Cerebellar cortex (tissue), 1 donor: ENCODE data around the gene INTS4.
A peak's percentile ranks its signal among the peaks of the same experiment; 100 is the strongest.
"Not testable (repeated sequence)": the region's sequence is repeated elsewhere in the genome, so short reads cannot be mapped to it uniquely, and the experiment has no call there.

Experiments used
- DNase-seq: peaks from one replicate; pipeline ENCODE4 v3.0.0-alpha.2; 2015; ENCODE audit warnings: low spot score

Gene INTS4, protein sequence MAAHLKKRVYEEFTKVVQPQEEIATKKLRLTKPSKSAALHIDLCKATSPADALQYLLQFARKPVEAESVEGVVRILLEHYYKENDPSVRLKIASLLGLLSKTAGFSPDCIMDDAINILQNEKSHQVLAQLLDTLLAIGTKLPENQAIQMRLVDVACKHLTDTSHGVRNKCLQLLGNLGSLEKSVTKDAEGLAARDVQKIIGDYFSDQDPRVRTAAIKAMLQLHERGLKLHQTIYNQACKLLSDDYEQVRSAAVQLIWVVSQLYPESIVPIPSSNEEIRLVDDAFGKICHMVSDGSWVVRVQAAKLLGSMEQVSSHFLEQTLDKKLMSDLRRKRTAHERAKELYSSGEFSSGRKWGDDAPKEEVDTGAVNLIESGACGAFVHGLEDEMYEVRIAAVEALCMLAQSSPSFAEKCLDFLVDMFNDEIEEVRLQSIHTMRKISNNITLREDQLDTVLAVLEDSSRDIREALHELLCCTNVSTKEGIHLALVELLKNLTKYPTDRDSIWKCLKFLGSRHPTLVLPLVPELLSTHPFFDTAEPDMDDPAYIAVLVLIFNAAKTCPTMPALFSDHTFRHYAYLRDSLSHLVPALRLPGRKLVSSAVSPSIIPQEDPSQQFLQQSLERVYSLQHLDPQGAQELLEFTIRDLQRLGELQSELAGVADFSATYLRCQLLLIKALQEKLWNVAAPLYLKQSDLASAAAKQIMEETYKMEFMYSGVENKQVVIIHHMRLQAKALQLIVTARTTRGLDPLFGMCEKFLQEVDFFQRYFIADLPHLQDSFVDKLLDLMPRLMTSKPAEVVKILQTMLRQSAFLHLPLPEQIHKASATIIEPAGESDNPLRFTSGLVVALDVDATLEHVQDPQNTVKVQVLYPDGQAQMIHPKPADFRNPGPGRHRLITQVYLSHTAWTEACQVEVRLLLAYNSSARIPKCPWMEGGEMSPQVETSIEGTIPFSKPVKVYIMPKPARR

DNA sequence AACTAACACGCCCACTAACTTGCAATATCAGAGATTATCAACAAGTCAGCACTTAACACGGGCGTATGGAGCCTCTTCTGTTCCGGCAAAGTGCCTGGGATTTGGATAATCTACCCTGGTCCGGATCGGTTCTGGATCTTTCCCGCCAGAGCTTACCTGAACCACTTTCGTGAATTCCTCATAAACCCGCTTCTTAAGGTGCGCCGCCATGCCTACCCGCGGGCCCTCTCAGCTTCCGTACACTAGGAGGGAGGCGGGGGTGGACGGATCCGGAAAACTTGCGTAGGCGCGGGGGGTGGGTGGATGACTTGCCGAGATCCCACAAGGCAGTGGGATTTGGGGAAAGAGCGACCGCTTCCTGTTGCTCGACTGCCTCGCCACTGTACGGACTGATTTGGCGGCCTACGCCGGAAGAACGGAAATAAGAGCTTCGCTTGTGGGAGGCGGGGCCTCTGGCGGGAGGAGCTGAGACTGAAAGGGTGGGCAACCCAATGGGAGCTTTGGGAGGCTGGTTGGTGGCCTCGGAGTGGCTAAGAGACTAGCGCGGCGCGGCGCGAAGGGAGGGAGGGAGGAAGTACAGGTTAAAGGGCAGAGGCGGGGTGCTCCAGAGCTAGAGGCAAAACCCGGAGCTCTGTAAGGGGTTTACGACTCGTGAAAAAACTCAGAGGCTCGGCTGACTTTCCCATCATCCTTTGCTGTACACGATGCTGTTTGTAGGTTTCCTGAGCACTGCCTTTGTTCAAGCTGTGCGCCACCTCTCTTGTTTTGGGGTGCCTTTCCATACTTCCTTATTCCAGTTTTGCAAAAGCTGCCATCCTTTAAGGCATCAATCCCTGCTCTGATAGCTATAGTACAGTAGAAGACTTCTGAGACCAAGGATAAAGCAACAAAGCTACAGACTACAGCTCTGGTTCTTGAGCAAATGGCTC lies at the start of gene INTS4:
Gene INTS4, minus strand, starts transcription at position 235 of the 929 bp plus-strand sequence. Its CDS starts 25 bp downstream, at position 210.
- DNase-seq: peak; percentile 100

DNA sequence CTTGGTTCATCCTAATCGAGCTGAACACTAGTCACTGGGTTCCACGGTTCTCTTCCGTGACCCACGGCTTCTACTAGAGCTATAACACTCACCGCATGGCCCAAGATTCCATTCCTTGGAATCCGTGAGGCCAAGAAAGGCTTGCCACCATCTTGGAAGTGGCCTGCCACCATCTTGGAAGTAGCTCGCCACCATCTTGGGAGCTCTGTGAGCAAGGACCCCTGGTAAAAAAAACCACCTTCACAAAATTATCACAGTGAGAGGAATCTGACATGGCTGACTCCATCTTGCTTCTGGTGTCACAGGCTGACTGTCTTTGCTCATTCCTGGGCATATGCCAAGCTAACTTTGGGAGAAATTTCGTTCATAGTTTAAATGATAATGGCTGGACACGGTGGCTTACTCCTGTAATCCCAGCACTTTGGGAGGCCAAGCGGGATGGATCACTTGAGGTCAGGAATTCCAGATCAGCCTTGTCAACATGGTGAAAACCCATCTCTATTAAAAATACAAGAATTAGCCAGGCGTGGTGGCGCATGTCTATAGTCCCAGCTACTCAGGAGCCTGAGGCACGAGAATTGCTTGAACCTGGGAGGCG lies 47.5 kb upstream of the INTS4 start:
- no peak for DNase-seq

DNA sequence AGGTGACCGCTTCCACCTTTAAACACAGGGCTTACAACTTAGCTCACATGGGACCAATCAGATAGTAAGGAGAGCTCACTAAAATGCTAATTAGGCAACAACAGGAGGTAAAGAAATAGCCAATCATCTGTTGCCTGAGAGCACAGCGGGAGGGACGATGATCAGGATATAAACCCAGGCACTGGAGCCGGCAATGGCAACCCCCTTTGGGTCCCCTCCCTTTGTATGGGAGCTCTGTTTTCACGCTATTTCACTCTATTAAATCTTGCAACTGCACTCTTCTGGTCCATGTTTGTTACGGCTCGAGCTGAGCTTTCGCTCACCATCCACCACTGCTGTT lies 46.9 kb upstream of the INTS4 start:
- not testable (repeated sequence) for DNase-seq

DNA sequence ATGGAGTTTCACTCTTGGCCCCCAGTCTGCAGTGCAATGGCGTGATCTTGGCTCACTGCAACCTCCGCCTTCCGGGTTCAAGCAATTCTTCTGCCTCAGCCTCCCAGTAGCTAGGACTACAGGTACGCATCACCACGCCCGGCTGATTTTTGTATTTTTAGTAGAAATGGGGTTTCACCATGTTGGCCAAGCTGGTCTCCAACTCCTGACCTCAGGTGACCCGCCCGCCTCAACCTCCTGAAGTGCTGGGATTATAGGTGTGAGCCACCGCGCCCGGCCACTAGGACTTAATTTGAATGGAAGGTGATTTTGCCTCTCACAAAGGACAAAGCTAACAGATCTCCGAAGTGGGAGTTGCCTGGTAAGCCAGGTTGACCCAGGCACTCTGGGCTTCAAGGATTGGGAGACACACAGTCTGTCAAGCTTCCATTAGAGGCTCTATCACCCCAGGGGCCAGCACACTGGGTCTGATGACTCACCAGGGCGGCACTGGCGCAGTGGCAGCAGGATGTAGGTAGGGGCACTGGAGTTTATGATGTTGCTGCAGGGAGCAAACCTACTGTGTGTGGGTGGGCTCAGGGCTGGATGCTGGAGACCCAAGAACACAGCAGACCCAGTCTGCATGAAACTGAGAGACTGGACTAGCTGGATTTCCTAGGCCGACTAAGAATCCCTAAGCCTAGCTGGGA lies 46.4 kb upstream of the INTS4 start:
- DNase-seq: no peak

DNA sequence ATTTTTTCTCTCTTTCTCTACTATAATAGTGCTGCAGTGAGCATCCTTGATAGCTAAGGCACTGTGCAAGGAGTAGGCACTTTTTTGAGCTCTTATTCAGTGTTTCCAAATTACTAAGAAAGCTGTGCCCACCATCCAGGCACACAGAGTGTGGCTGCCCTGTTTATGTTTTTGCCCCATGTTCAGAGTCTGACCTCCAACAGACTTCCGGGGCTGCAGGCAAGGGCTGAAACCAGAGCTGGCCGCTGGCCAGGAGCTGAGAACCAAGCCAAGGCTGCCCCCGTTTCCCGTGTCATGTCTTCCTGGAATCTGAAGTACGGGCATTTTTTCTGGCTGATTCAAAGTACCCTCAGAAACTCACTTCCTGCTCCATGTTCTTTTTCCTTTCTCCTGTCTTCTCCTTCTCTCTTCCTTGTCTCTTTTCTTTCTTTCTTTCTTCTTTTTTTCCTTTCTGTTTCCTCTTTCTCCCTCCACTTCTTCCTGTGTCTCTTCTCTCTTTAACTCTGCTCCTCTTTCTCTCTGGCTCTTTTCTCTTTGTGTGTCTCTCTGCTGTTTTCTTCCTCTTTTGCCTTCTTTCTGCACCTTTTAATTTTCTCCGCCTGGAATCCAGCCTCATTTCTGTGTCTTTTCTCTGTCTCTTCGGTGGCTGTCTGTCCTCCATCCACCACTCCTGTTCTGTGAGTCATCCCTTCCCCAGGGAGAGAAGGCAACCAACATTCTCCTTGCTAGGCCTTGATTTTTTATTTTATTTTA lies 45.6 kb upstream of the INTS4 start:
- no peak for DNase-seq

DNA sequence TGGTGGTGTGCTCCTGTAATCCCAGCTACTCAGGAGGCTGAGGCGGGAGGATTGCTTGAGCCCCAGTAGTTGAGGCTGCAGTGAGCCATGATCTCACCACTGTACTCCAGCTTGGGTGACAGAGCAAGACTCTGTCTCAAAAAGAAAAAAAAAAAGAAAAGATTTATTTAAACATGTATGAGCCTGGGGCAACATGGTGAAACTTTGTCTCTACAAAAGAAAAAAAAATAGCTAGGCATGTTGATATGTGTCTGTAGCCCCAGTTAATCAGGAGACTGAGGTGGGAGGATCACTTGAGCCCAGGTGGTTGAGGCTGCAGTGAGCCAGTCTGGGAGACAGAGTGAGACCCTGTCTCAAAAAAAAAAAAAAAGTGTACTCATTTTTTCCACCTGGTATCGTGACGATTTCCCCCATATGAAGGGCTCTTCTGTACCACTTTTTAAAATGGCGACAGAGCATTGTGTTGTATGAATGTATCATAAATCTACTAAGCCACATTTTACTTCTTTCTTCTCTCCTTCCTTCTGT lies 45.0 kb upstream of the INTS4 start:
- DNase-seq: no peak

DNA sequence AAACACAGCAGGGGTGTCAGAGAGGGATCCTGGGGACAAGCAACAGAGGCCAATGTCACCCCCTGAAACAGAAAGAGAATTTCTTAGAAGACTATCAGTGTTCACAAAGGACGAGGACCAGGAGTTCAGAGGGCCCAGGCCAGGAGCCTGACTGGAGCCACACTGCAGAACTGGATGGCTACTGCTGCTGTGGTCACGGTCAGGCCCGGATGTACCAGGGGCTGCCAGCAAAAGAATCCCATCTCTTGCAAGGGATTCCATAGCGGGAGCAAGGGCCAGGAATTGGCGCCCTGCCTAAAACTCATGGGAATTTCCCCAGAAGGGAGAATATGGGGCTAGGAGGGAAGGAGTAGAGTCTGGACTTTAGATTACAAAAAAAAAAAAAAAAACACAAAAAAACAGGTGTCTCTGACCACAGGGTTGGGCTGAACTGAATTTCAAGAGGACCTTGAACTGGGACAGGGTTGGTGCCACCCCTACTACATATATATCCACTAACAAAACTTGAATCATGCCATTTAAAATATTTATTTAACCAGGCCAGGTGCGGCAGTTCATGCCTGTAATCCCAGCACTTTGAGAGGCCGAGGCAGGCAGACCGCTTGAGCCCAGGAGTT lies 44.3 kb upstream of the INTS4 start:
- no peak for DNase-seq

DNA sequence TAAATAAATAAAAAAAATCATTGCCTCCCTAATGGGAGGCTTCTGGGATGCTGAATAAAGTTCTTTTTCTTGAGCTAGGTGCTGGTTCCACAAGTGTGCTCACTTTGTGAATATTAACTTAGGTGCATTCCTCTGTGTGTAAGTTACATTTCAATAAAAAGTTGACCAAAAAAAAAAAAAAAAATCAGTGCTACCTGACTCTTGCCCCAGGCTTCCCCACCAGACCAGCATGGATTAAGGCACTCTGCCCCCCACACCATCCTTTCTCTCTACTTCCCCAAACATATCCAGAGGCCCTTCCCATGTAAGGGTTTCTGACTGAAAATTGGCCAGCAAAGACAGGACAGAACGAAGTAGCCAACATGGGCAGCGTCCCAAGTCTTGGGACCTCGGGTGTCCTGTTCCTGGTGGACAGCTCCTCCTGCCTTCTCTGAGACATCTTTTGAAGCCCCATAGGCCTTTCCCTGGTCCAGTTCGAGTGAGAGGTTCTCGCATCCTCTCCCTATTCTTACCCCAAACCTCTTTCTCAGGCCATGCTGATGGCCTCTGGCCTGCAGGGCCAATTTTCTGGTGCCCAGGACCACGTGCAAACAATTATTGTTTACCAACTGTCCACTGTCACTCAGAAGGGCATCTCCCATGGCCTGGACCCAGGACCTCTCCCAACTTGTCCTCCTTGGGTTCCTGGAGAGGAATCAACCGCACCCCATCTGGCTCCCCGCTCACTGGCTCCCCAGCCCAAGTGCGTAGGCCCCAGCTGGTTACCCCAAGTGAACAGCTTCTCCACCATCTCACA lies 43.6 kb upstream of the INTS4 start:
- no peak for DNase-seq

DNA sequence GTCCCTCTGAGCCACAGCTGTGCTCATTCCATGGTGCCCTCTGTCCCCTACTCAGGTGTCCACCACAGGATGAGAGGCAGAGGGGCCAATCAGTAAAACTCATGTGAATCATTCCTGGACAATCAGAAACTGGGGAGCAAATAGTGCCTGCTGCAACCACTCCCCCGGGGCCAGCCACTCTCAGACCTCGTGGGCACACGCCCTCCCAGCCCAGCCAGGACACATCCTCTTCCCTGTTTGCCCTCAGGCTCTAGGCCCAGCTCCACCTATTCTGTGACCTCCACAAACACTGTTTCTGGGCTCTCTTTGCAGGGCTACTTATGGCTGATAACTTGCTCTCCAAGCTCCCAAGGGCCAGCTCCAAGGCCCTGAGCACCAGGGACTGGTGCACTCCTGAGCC lies 42.6 kb upstream of the INTS4 start:
- DNase-seq: no peak

DNA sequence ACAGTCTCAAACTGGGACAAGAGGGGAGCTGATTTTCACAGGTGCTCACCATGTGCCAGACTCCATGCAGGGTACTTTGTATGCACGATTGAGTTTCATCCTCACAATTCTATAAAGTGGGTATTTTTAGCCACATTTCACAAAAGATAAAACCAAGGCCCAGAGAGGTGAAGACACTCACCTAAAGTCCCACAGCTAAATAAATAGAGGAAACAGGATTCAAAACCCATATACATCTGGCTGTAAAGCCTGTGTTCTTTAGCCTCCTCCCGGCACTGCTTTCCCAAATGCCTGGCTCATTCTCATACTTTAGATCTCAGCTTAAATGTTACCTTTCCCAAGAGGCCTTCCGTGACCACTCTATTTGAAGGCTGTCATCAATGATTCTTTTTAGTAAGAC lies 41.8 kb upstream of the INTS4 start:
- no peak for DNase-seq

DNA sequence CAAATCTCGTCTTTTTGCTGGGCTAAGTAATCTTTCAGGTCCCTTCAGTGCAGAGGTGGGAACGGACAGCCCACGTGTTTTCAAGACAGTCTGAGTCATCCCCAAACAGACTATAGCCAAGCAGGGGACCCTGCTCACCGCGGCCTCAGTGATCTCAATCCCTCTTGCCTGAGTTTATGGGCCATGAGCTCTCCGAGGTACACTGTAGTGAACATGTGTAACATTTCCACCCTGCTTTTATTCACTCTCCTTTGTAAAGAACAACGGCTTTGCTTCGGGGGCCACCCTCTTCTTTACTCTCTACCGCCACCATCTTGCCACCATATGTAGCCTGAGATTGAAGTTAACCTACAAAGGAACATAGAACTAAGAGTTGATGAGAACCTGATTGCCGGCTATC lies 40.2 kb upstream of the INTS4 start:
- DNase-seq: no peak

DNA sequence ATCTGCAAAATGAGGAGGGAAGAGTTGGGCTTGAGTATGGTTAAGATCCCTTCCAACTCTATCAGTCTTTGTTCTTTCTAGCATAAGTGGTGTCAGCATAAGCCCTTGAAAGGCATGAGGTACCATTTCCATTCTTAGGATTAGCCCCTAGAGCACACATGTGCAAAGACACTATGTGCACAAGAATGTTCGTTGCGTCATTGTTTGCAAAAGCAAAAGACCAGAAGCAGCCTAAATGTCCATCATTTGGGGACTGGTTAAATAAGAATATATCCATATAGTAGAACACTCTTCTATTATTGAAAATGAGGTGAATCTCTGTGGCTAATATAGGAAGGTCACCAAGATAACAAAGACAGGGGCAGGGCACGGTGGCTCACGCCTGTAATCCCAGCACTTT lies 38.6 kb upstream of the INTS4 start:
- DNase-seq: no peak

DNA sequence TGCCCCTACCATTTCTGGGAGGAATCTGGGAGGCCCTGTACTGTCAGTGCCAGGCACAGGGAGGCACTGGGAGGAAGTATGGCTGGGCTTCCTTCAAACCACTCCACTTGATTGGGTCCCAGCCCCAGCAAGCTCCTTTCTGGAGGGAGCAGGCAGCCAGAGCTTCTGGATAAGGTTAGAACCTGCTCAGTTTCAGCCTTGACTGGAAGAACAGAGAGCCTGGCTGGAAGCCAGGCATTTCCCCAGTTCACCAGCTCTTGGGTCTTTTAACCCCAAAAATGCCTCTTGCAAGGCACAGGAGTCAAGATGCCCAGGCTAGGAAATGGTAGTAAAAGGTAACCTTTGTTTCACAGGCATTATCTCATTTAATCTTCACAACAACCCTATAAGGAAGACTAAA lies 37.6 kb upstream of the INTS4 start:
- DNase-seq: no peak

DNA sequence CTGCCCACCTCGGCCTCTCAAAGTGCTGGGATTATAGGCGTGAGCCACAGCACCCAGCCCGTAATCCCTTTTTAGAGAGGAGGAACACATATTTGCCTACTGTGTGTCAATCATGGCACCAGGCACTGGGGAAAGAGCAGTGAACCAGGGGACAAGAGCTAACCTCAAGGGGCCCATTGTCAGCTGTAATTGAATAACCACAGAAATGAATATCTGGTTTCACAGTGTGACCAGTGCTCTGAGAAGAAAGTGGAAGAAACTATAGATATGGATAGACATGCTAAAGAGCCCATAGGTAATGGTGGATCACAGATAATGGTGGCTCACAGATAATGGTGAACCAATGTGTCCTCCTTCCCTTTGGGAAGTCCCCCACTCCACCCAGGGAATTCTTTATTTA lies 37.2 kb upstream of the INTS4 start:
- no peak for DNase-seq

DNA sequence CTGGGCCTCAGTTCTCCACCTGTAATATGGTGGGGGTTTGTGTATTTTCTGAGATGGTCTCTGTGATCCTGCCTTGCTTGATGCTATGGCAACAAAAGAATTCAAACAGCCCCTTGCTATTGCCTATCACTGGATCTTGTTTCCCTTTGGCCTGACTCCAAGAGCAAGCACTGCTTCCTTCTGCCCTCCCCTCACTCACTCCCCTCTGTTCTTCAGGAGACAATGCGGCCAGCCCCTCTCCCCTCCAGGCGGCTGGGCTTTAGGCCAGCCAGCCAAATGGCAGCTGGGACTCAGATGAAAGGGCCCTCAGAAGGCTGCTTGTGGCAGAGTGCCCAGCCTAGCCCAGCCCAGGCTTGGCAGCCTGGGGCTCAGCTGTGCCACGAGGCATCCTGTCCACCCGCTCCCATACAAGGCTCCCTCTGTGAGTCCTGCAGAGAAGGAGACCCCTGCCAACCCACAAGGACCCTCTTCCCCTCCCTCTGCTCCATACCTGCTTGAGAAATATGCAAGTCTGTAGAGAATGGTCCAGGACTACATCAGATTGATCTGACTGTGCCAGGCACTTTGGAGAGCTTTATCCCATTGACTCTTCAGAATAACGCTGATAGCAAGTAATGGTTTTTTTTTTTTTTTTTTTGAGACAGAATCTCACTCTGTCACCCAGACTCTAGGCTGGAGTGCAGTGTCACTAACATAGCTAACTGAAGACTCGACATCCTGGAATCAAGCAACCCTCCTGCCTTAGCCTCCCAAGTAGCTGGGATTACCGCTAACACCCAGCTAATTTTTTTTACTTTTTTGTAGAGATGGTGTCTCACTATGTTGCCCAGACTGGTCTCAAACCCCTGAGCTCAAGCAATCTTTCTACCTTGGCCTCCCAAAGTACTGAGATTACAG lies 36.2 kb upstream of the INTS4 start:
- DNase-seq: peak; percentile 87

DNA sequence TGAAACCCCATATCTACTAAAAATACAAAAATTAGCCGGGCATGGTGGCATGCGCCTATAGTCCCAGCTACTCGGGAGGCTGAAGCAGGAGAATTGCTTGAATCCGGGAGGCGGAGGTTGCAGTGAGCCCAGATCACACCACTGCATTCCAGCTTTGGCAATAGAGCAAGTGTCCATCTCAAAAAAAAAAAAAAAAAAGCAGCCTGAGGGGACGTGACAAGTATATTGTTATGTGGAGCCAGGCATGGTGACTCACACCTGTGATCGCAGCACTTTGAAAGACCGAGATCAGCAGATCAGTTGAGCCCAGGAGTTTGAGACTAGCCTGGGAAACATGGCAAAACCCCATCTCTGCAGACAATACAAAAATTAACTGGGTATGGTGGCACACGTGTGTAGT lies 34.0 kb upstream of the INTS4 start:
- DNase-seq: not testable (repeated sequence)

DNA sequence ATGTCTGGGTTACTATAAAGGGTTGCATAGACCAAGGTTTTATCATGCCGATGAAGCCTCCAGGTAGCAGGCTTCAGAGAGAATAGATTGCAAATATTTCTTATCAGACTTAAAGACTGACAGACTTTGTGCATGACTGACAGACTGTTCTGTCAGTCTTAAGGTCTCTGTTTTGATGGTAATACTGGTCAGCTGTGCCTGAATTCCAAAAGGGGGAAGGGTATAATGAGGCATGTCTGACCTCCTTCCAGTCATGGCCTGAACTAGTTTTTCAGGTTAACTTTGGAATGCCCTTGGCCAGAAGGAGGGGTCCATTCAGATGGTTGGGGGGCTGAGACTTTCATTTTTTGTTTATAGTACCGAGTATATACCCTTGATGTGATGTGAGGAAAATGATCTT lies 33.3 kb upstream of the INTS4 start:
- DNase-seq: no peak

DNA sequence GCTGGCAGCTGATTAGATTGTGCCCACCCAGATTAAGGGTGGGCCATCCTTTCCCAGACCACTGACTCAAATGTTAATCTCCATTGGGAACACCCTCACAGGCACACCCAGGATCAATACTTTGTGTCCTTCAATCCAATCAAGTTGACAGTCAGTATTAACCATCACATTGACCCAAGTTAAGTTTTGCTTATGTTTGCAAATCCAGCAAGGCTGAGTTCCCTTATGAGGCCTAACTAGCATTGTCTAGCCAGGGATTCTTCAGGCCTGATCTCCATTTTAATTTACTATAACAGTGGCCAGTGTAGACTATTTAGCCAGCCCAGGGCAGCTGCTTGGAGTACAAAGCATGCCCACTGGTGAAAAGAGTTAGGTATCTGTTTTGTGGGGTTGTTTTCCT lies 30.9 kb upstream of the INTS4 start:
- DNase-seq: no peak
